ENCODE results near the gene SSTR1. TPM values are rescaled to one million over a fixed set of nuclear protein-coding genes. Genes with fewer than 3 reads are reported as not detected.

Gene SSTR1
- total and polyA plus RNA-seq, 7 donors = 0.21 to 0.60 (median 0.39) TPM

- 77 to 84% (median 79%) methylated on average over 5 of the region's 5 CpGs for WGBS, 3 donors
- H3K4me3 ChIP-seq = no peak overlapping the region
- peaks cover 0 to 42% (median 11%) of the 10 kb centered on the region in 3 donors for H3K27me3 ChIP-seq (ENCODE audit: insufficient read depth in 3 of 3, low read length in 2 of 3)
- H3K9me3 ChIP-seq = peaks cover 3% of the 10 kb centered on the region
- DNase-seq (no peak), ATAC-seq (no peak)
- TF ChIP-seq, protein P1, sequence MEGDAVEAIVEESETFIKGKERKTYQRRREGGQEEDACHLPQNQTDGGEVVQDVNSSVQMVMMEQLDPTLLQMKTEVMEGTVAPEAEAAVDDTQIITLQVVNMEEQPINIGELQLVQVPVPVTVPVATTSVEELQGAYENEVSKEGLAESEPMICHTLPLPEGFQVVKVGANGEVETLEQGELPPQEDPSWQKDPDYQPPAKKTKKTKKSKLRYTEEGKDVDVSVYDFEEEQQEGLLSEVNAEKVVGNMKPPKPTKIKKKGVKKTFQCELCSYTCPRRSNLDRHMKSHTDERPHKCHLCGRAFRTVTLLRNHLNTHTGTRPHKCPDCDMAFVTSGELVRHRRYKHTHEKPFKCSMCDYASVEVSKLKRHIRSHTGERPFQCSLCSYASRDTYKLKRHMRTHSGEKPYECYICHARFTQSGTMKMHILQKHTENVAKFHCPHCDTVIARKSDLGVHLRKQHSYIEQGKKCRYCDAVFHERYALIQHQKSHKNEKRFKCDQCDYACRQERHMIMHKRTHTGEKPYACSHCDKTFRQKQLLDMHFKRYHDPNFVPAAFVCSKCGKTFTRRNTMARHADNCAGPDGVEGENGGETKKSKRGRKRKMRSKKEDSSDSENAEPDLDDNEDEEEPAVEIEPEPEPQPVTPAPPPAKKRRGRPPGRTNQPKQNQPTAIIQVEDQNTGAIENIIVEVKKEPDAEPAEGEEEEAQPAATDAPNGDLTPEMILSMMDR (IDR thresholded peaks at IDR 0.05) = no peak
- H3K4me1 ChIP-seq = no peaks in the 10 kb centered on the region
- no peaks in the 10 kb centered on the region for H3K36me3 ChIP-seq (ENCODE audit: insufficient read depth in 1 of 2, low read depth in 1 of 2)
- intact Hi-C loops (cut with DNase I) = no loop called here
- no peak overlapping the region for H3K27ac ChIP-seq
These were observed 2.4 kb upstream of the SSTR1 start for GRCh38 chr14:38205119-38205813.

GRCh38 chr14:38205949-38206665 lies 1.6 kb upstream of the SSTR1 start:
- Histone ChIP-seq H3K9me3 (peaks cover 3% of the 10 kb centered on the region), H3K36me3 (ENCODE audit: insufficient read depth in 1 of 2, low read depth in 1 of 2) (no peaks in the 10 kb centered on the region), H3K27me3 (ENCODE audit: insufficient read depth in 3 of 3, low read length in 2 of 3) (peaks cover 0 to 50% (median 18%) of the 10 kb centered on the region in 3 donors), H3K4me1 (no peaks in the 10 kb centered on the region), H3K4me3 (no peak overlapping the region), H3K27ac (no peak overlapping the region)
- 86 to 87% (median 86%) methylated on average over 5 of the region's 5 CpGs for WGBS, 3 donors
- ATAC-seq = no peak
- no peak for DNase-seq
- TF ChIP-seq, protein P1 (IDR thresholded peaks at IDR 0.05) = no peak
- intact Hi-C loops (cut with DNase I) = no loop called here

DNA sequence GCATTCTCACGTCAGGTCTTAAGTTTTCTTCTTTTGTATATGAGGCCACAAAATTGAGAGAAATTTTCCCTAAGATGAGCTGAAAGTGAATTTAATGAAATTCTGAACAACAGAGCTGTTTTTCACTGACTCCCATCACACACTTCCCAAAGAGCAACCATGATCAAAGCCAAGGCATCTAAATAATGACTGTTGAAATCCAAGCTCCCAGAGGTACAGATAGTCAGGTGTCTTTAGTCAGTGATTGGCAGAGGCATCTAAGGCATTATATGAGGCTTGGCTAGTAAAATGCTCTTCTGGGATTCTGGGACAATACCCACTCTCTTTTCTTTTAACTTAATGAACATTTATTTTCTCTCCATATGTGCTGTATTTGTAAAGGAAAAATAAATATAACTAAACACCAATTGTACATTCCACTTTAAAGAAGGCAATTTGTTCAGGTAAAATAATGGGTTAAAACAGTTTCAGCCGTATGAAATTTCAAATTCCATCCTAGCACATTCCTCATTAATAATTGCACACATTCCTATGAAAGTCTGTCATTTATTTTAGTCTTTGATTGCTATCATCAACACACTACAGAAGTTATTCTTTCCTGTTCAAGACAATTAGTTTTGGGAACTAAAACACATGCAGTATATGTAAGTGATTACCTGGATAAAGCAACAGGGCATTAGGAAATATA lies 871 bp upstream of the SSTR1 start:
- 44 to 53% (median 49%) methylated on average over 2 of the region's 2 CpGs for WGBS, 3 donors
- intact Hi-C loops (cut with DNase I) = no loop called here
- peaks cover 3% of the 10 kb centered on the region for H3K9me3 ChIP-seq
- H3K27me3 ChIP-seq (ENCODE audit: insufficient read depth in 3 of 3, low read length in 2 of 3) = peaks cover 0 to 57% (median 18%) of the 10 kb centered on the region in 3 donors
- H3K4me3 ChIP-seq = no peak overlapping the region
- no peaks in the 10 kb centered on the region for H3K4me1 ChIP-seq
- DNase-seq (no peak), ATAC-seq (no peak)
- H3K36me3 ChIP-seq (ENCODE audit: insufficient read depth in 1 of 2, low read depth in 1 of 2) = no peaks in the 10 kb centered on the region
- TF ChIP-seq, protein P1 (IDR thresholded peaks at IDR 0.05) = no peak
- no peak overlapping the region for H3K27ac ChIP-seq

- 25 to 28% (median 28%) methylated on average over 5 of the region's 5 CpGs for WGBS, 3 donors
- no peak overlapping the region for H3K27ac ChIP-seq
- DNase-seq = no peak
- H3K27me3 ChIP-seq (ENCODE audit: insufficient read depth in 3 of 3, low read length in 2 of 3) = peaks cover 0 to 63% (median 18%) of the 10 kb centered on the region in 3 donors
- H3K36me3 ChIP-seq (ENCODE audit: insufficient read depth in 1 of 2, low read depth in 1 of 2) = no peaks in the 10 kb centered on the region
- H3K4me1 ChIP-seq = no peaks in the 10 kb centered on the region
- H3K9me3 ChIP-seq = peaks cover 3% of the 10 kb centered on the region
- no peak for ATAC-seq
- intact Hi-C loops (cut with DNase I) = no loop called here
- TF ChIP-seq, protein P1 (IDR thresholded peaks at IDR 0.05) = no peak
- peak overlapping the region; percentile 62 for H3K4me3 ChIP-seq
These were observed 348 bp upstream of the SSTR1 start for GRCh38 chr14:38207377-38207735.
